ENCODE measurements around the gene TOGARAM1.

TOGARAM1 gene

GRCh38 chr14:45039390-45039789, 77.4 kb downstream of the TOGARAM1 start:
- no peak for DNase-seq (ENCODE audit: low read depth)
- no peak overlapping the region for H3K4me3 ChIP-seq (ENCODE audit: low read length)
- no peak for TF ChIP-seq CTCF (conservative IDR thresholded peaks at IDR 0.05; ENCODE audit: low read length)

- TF ChIP-seq CTCF (conservative IDR thresholded peaks at IDR 0.05; ENCODE audit: low read length) = no peak
- H3K4me3 ChIP-seq (ENCODE audit: low read length) = no peak overlapping the region
- DNase-seq (ENCODE audit: low read depth) = no peak
Observed at GRCh38 chr14:45041641-45042040, 79.7 kb downstream of the TOGARAM1 start.

- no peak for TF ChIP-seq CTCF (conservative IDR thresholded peaks at IDR 0.05; ENCODE audit: low read length)
- no peak overlapping the region for H3K4me3 ChIP-seq (ENCODE audit: low read length)
- DNase-seq (ENCODE audit: low read depth) = no peak
Observed at GRCh38 chr14:45044638-45045037, 82.6 kb downstream of the TOGARAM1 start.

GRCh38 chr14:45048385-45048784, 86.4 kb downstream of the TOGARAM1 start:
- no peak for TF ChIP-seq CTCF (conservative IDR thresholded peaks at IDR 0.05; ENCODE audit: low read length)
- no peak overlapping the region for H3K4me3 ChIP-seq (ENCODE audit: low read length)
- DNase-seq (ENCODE audit: low read depth) = no peak

- TF ChIP-seq CTCF (conservative IDR thresholded peaks at IDR 0.05; ENCODE audit: low read length) = no peak
- DNase-seq (ENCODE audit: low read depth) = peak; percentile 30
- no peak overlapping the region for H3K4me3 ChIP-seq (ENCODE audit: low read length)
Observed at GRCh38 chr14:45051180-45051579, 89.2 kb downstream of the TOGARAM1 start.

GRCh38 chr14:45051896-45052295, 89.9 kb downstream of the TOGARAM1 start:
- DNase-seq (ENCODE audit: low read depth) = no peak
- no peak for TF ChIP-seq CTCF (conservative IDR thresholded peaks at IDR 0.05; ENCODE audit: low read length)
- H3K4me3 ChIP-seq (ENCODE audit: low read length) = no peak overlapping the region

GRCh38 chr14:45057349-45057748, 95.4 kb downstream of the TOGARAM1 start:
- TF ChIP-seq CTCF (conservative IDR thresholded peaks at IDR 0.05; ENCODE audit: low read length) = no peak
- no peak for DNase-seq (ENCODE audit: low read depth)
- no peak overlapping the region for H3K4me3 ChIP-seq (ENCODE audit: low read length)
